Subcutaneous preadipocyte (primary cell): ENCODE measurements around the gene AOX1. TPM values are rescaled to one million over a fixed set of nuclear protein-coding genes. Genes with fewer than 3 reads are reported as not detected.

Experiments used
- total RNA-seq: library from RNA; depleted of rRNA; stranded (reverse); fragments of >200 nt; gene quantifications from 2 replicates; pipeline ENCODE4 v1.2.3, GENCODE V29; 2012

The AOX1 gene
- 183 and 229 TPM in 2 replicates for total RNA-seq

GRCh38 chr2:200585730-200586643, at the start of gene AOX1:
Gene AOX1, plus strand, starts transcription at chr2:200586014. Its CDS starts 95 bp downstream, at chr2:200586109.

Other genes with a start within 250 kb of the AOX1 start
- gene KCTD18, start 75.9 kb upstream of the AOX1 start, total RNA-seq = 14.3 and 17.0 TPM in 2 replicates
- 10.7 and 19.7 TPM in 2 replicates for gene SGO2, start 59.8 kb upstream of the AOX1 start, total RNA-seq
- gene BZW1, start 225.9 kb downstream of the AOX1 start, total RNA-seq = 746 and 850 TPM in 2 replicates